Measurements from ENCODE around the gene TROAP.

TROAP gene

DNA sequence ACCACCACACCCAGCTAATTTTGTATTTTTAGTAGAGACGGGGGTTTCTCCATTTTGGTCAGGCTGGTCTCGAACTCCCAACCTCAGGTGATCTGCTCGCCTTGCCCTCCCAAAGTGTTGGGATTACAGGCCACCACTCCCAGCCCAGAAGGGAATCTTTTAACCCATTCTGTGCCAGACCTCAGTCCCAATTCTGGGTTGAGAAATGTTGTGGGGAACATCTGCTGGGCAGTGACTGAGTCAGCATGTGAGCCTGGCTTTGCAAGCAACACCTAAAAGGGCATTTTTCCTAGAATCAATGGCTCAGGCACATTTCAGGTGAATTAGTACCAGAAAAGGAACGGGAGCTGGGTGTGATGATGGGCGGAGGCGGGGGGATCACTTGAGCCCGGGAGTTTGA, 36.6 kb downstream of the TROAP start:
- Histone ChIP-seq H3K9me2 (replicated peaks; ENCODE audit: low read depth, low read length) (no peaks in the 10 kb centered on the region), H3F3A (ENCODE audit: low read depth) (no peaks in the 10 kb centered on the region), H3K4me1 (ENCODE audit: insufficient read depth, low read length, poor library complexity, severe bottlenecking) (no peaks in the 10 kb centered on the region), H3K79me2 (ENCODE audit: insufficient read depth, low read length) (no peaks in the 10 kb centered on the region), H2AFZ (ENCODE audit: low read length) (no peak overlapping the region), H3K9me3 (ENCODE audit: insufficient read depth, low read depth, low read length) (no peaks in the 10 kb centered on the region), H3K4me3 (ENCODE audit: low read length, poor library complexity, severe bottlenecking) (no peak overlapping the region), H3K36me3 (ENCODE audit: insufficient read depth, low read length) (no peaks in the 10 kb centered on the region), H3K27me3 (ENCODE audit: insufficient read depth, low read length, poor library complexity, severe bottlenecking) (no peaks in the 10 kb centered on the region), H3K4me2 (ENCODE audit: low read depth, low read length, poor library complexity, severe bottlenecking) (no peak overlapping the region), H4K20me1 (ENCODE audit: insufficient read depth, low read length, poor library complexity, severe bottlenecking) (no peaks in the 10 kb centered on the region), H3K9ac (ENCODE audit: low read depth, low read length, poor library complexity, severe bottlenecking) (no peak overlapping the region)
- TF ChIP-seq EZH2phosphoT487 (IDR thresholded peaks at IDR 0.05; ENCODE audit: borderline replicate concordance) (no peak), CTCF (conservative IDR thresholded peaks at IDR 0.05; ENCODE audit: low read length) (no peak)

DNA sequence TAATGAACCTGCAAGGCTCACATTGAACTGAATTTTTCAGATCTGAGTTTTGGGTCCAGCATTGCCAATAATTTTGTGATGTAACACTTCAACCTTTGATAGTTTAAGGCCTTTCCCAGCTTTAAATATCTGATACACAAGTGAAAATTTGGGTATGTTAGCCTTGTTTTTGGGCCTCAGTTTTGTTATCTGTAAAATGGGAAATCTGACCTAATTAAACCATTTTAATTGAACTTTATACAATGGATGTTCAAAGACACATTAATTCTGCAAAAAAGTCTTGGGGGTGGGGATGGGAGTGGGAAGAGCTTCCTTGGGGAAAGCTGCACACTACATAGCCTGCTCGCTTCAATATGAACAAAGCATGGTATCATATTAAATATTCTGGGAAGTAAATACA, 39.0 kb downstream of the TROAP start:
- H3K9me2 ChIP-seq (replicated peaks; ENCODE audit: low read depth, low read length): no peaks in the 10 kb centered on the region
- no peaks in the 10 kb centered on the region for H3K79me2 ChIP-seq (ENCODE audit: insufficient read depth, low read length)
- no peaks in the 10 kb centered on the region for H3K27me3 ChIP-seq (ENCODE audit: insufficient read depth, low read length, poor library complexity, severe bottlenecking)
- no peak overlapping the region for H3K9ac ChIP-seq (ENCODE audit: low read depth, low read length, poor library complexity, severe bottlenecking)
- no peaks in the 10 kb centered on the region for H3F3A ChIP-seq (ENCODE audit: low read depth)
- no peak overlapping the region for H3K4me3 ChIP-seq (ENCODE audit: low read length, poor library complexity, severe bottlenecking)
- H3K4me1 ChIP-seq (ENCODE audit: insufficient read depth, low read length, poor library complexity, severe bottlenecking): peaks cover 9% of the 10 kb centered on the region
- no peaks in the 10 kb centered on the region for H3K36me3 ChIP-seq (ENCODE audit: insufficient read depth, low read length)
- no peaks in the 10 kb centered on the region for H3K9me3 ChIP-seq (ENCODE audit: insufficient read depth, low read depth, low read length)
- H2AFZ ChIP-seq (ENCODE audit: low read length): no peak overlapping the region
- no peak for TF ChIP-seq EZH2phosphoT487 (IDR thresholded peaks at IDR 0.05; ENCODE audit: borderline replicate concordance)
- TF ChIP-seq CTCF (conservative IDR thresholded peaks at IDR 0.05; ENCODE audit: low read length): no peak
- H3K4me2 ChIP-seq (ENCODE audit: low read depth, low read length, poor library complexity, severe bottlenecking): no peak overlapping the region
- no peaks in the 10 kb centered on the region for H4K20me1 ChIP-seq (ENCODE audit: insufficient read depth, low read length, poor library complexity, severe bottlenecking)

DNA sequence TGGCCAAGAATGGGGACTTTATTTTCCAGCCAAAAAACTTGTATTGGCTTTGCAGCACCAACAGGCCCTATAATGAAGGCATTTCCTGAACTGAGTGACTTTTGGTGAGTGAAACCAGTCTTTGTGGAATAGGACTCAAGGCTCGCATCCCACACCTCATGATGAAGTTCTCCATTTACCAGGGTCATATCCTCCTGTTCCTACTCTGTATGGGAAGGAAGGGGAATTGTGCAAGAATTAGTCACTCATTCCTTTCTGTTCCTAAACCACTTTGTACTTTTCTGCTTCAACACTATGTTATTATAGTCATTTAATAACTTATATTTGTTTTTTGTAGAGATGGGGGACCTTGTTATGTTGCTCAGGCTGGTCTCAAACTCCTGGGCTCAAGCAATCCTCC, 41.9 kb downstream of the TROAP start:
- H4K20me1 ChIP-seq (ENCODE audit: insufficient read depth, low read length, poor library complexity, severe bottlenecking): peaks cover 15% of the 10 kb centered on the region
- H3K4me3 ChIP-seq (ENCODE audit: low read length, poor library complexity, severe bottlenecking): no peak overlapping the region
- no peak overlapping the region for H3K9ac ChIP-seq (ENCODE audit: low read depth, low read length, poor library complexity, severe bottlenecking)
- H2AFZ ChIP-seq (ENCODE audit: low read length): no peak overlapping the region
- H3K79me2 ChIP-seq (ENCODE audit: insufficient read depth, low read length): peaks cover 25% of the 10 kb centered on the region
- no peaks in the 10 kb centered on the region for H3K36me3 ChIP-seq (ENCODE audit: insufficient read depth, low read length)
- H3K4me1 ChIP-seq (ENCODE audit: insufficient read depth, low read length, poor library complexity, severe bottlenecking): peaks cover 32% of the 10 kb centered on the region
- no peak overlapping the region for H3K4me2 ChIP-seq (ENCODE audit: low read depth, low read length, poor library complexity, severe bottlenecking)
- no peaks in the 10 kb centered on the region for H3K27me3 ChIP-seq (ENCODE audit: insufficient read depth, low read length, poor library complexity, severe bottlenecking)
- H3K9me3 ChIP-seq (ENCODE audit: insufficient read depth, low read depth, low read length): no peaks in the 10 kb centered on the region
- peaks cover 3% of the 10 kb centered on the region; the same call in 1 of the 2 replicates for H3F3A ChIP-seq (ENCODE audit: low read depth)
- H3K9me2 ChIP-seq (replicated peaks; ENCODE audit: low read depth, low read length): no peaks in the 10 kb centered on the region
- TF ChIP-seq EZH2phosphoT487 (IDR thresholded peaks at IDR 0.05; ENCODE audit: borderline replicate concordance): no peak
- no peak for TF ChIP-seq CTCF (conservative IDR thresholded peaks at IDR 0.05; ENCODE audit: low read length)

Measured in Loucy (cell line).